Left ventricle myocardium inferior (tissue), 1 donor: ENCODE results near the gene CHIA. TPM values are rescaled to one million over a fixed set of nuclear protein-coding genes. Genes with fewer than 3 reads are reported as not detected.
A peak's percentile ranks its signal among the peaks of the same experiment; 100 is the strongest.

ENCODE experiments used
- DNase-seq: peaks from one replicate; pipeline ENCODE4 v3.0.0-alpha.2; 2020
- H3K27ac ChIP-seq: fragments of 200-600 bp; replicated peaks from 2 replicates; pipeline ENCODE4 v1.8.0; 2021
- H3K27me3 ChIP-seq: fragments of 200-600 bp; 2 replicates; pipeline ENCODE4 v1.8.0; 2021; ENCODE audit warnings: low read depth
- H3K36me3 ChIP-seq: fragments of 200-600 bp; 2 replicates; pipeline ENCODE4 v1.8.0; 2021
- H3K4me1 ChIP-seq: fragments of 200-600 bp; 2 replicates; pipeline ENCODE4 v1.8.0; 2021
- H3K4me3 ChIP-seq: fragments of 200-600 bp; 2 replicates; pipeline ENCODE4 v1.8.0; 2021; ENCODE audit warnings: mild to moderate bottlenecking, moderate library complexity
- H3K9me3 ChIP-seq: fragments of 200-600 bp; replicated peaks from 2 replicates; pipeline ENCODE4 v1.8.0; 2021
- intact Hi-C: fragments of 100-400 bp; cut with micrococcal nuclease; formaldehyde crosslinking; loops from one replicate; pipeline ENCODE4 v1.11.0; 2022
- total RNA-seq: library from RNA; stranded (reverse); fragmentation: NEBNext Ultra II Directional; extraction: Animal tissue kit (Norgen Biotek cat#: 25700); gene quantifications from one replicate; pipeline ENCODE4 v1.2.1, GENCODE V29; 2021
- TF ChIP-seq, protein P1 (sequence below): fragments of 200-600 bp; IDR thresholded peaks from 2 replicates; pipeline ENCODE4 v1.8.0; 2021; ENCODE audit warnings: antibody characterized with exemption, mild to moderate bottlenecking, borderline replicate concordance
- donor health status: DM: no; HTN: yes; CAD: no; lungs with severe emphysema.

Gene CHIA
- total RNA-seq, 1 donor from 2014 or later = not detected

DNA sequence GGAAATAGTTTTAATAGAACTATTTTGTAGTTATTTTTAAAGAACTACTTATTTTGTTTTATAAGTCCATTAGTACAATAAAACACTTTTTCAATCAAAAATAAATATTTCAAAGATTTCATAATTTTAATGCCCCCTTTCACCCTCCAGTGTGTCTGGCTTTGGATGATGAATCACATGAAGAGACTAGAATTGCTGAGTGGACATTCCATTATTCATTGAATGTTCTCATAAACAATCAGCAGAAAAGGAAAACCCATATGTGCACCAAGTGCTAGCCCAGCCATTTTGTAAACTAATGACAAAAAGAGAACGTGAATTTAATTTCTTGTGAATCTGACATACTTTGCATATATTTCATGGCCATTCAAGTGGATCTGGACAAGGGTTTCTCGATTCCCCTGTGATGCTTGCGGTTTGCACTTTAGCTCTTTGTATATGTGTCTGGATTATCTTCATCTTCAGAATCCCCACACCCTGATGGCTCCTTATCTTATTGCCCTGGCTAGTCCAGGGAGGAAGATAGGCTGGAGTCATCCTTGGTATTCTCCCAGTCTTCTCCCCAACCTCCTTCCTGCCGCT lies 20.7 kb upstream of the CHIA start:
- no peak for DNase-seq
- Histone ChIP-seq H3K9me3 (peaks cover 5% of the 10 kb centered on the region), H3K4me1 (peaks cover 8% of the 10 kb centered on the region), H3K4me3 (no peak overlapping the region), H3K36me3 (no peaks in the 10 kb centered on the region), H3K27me3 (peaks cover 64% of the 10 kb centered on the region), H3K27ac (no peak overlapping the region)
- TF ChIP-seq, protein P1, sequence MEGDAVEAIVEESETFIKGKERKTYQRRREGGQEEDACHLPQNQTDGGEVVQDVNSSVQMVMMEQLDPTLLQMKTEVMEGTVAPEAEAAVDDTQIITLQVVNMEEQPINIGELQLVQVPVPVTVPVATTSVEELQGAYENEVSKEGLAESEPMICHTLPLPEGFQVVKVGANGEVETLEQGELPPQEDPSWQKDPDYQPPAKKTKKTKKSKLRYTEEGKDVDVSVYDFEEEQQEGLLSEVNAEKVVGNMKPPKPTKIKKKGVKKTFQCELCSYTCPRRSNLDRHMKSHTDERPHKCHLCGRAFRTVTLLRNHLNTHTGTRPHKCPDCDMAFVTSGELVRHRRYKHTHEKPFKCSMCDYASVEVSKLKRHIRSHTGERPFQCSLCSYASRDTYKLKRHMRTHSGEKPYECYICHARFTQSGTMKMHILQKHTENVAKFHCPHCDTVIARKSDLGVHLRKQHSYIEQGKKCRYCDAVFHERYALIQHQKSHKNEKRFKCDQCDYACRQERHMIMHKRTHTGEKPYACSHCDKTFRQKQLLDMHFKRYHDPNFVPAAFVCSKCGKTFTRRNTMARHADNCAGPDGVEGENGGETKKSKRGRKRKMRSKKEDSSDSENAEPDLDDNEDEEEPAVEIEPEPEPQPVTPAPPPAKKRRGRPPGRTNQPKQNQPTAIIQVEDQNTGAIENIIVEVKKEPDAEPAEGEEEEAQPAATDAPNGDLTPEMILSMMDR = no peak
- intact Hi-C loops = no loop called here

DNA sequence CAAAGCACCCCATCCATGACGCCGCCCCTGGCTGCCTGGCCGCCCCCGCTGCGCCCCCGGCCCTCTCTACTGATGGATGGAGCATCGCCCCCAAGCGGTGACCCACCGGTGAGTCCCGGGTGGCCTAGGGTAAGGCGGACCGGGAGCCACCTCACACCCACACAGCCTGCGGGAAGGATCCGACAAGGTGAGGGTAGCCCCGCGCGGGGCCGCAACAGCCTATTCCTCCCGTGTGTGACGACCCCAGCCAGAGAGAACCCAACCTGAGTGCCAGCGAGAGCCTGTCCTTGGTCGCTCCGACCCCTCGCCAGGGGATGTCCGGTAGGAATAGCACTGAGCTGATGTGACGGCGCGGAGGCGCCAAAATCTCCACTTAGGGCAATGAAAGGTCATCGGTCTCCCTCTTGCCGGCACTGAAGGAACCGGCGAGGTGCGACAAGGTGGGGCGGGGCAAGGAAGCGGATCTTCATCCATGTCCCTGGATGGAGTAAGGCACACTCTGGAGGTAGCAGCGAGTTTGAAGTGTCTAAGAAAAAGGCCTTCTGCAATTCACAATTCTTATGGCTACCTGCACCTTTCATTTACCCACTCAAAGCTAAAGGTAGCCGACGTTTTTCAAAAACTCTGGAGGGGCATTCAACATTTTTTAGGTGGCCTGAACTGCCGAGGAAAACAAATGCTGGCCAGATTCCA lies 19.7 kb upstream of the CHIA start:
- DNase-seq = no peak
- Histone ChIP-seq H3K27me3 (peaks cover 64% of the 10 kb centered on the region), H3K4me1 (peaks cover 8% of the 10 kb centered on the region), H3K36me3 (no peaks in the 10 kb centered on the region), H3K4me3 (peak overlapping the region; percentile 24), H3K27ac (no peak overlapping the region), H3K9me3 (peaks cover 2% of the 10 kb centered on the region)
- TF ChIP-seq, protein P1 = no peak
- intact Hi-C loops = no loop called here

DNA sequence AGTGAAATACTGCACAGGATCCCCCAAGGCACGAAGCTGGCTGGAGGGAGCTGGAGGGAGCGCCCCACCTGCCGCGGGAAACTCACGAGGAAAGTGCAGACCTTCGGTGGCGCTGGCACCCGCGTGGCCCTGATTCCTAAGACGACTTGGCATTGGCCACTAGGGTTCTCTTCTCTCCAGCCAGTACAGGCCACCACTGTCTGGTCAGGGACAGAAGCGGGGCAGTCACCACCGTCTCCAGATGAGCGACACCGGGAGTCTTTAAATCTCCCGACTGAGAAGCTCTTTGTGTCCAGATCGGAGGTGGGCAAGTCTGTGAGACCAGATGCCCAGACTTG lies 19.2 kb upstream of the CHIA start:
- TF ChIP-seq, protein P1 = no peak
- Histone ChIP-seq H3K4me3 (peak overlapping the region; percentile 24), H3K4me1 (peaks cover 8% of the 10 kb centered on the region), H3K27me3 (peaks cover 63% of the 10 kb centered on the region), H3K36me3 (no peaks in the 10 kb centered on the region), H3K9me3 (peaks cover 2% of the 10 kb centered on the region), H3K27ac (no peak overlapping the region)
- intact Hi-C loops = no loop called here
- DNase-seq = no peak

DNA sequence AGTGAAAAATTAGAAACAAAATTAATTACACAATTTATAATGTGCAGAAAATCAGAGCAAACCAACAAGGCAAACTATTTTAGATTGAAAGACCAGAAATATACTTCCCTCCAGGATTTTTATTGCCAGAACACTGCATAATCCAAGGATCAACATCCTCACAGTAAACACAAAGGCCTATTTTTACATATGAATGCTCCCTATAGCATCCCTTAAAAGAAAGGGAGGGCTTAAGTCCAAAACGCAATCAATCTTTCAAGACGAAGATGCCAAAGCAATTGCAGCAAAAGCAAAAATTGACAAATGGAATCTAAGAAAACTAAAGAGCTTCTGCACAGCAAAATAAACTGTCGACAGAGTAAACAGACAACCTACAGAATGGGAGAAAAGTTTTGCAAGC lies 18.6 kb upstream of the CHIA start:
- Histone ChIP-seq H3K4me1 (peaks cover 8% of the 10 kb centered on the region), H3K9me3 (peaks cover 8% of the 10 kb centered on the region), H3K27me3 (peaks cover 58% of the 10 kb centered on the region), H3K36me3 (no peaks in the 10 kb centered on the region), H3K27ac (no peak overlapping the region), H3K4me3 (no peak overlapping the region)
- TF ChIP-seq, protein P1 = no peak
- intact Hi-C loops = no loop called here
- no peak for DNase-seq

DNA sequence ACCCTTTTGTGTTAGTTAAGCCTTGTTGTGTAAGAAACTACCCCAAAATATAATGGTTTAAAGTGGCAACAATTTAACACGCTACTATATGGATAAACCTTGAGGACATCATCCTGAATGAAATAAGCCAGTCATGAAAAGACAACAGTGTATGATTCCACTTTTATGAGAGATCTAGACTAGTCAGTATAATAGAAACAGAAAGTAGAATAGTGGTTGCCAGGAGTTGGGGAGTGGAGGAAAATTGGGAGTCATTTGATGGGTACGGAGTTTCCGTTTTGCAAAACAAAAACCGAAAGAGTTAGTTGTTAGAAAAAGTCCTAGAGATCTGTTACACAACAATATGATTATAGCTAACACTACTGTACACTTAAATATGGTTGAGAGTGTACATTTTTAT lies 16.0 kb upstream of the CHIA start:
- no peak overlapping the region for H3K4me3 ChIP-seq
- H3K9me3 ChIP-seq = peaks cover 8% of the 10 kb centered on the region
- H3K4me1 ChIP-seq = peaks cover 8% of the 10 kb centered on the region
- H3K27me3 ChIP-seq = peaks cover 35% of the 10 kb centered on the region
- H3K36me3 ChIP-seq = no peaks in the 10 kb centered on the region
- intact Hi-C loops = loop anchor here (5.0 kb wide), 1 partner anchor 47 kb away; the partner anchor contains the start of gene CHI3L2
- H3K27ac ChIP-seq = peak overlapping the region; percentile 45
- no peak for DNase-seq
- TF ChIP-seq, protein P1 = no peak
